Activated effector memory CD4-positive, alpha-beta T cell treated with anti-CD3 and anti-CD28 coated beads, Interleukin-2, amount 50 U/mL, for 16 hours (primary cell): Measurements from ENCODE around the gene ANGPTL5.
"Not testable (repeated sequence)": the region's sequence is repeated elsewhere in the genome, so short reads cannot be mapped to it uniquely, and the experiment has no call there.

Experiments used
- DNase-seq: peaks from one replicate; pipeline ENCODE4 v3.0.0-alpha.2; 2020

The ANGPTL5 gene

GRCh38 chr11:101881586-101881985 lies 34.7 kb downstream of the ANGPTL5 start:
- DNase-seq = no peak

GRCh38 chr11:101880222-101880621 lies 36.1 kb downstream of the ANGPTL5 start:
- no peak for DNase-seq

GRCh38 chr11:101872171-101872882 lies 44.0 kb downstream of the ANGPTL5 start:
- DNase-seq = no peak

- DNase-seq = no peak
Measured at GRCh38 chr11:101870510-101870909, 45.8 kb downstream of the ANGPTL5 start.

GRCh38 chr11:101867951-101868350 lies 48.4 kb downstream of the ANGPTL5 start:
- DNase-seq = no peak

GRCh38 chr11:101866619-101867491 lies 49.5 kb downstream of the ANGPTL5 start:
- DNase-seq = no peak

GRCh38 chr11:101864098-101864497 lies 52.2 kb downstream of the ANGPTL5 start:
- DNase-seq = no peak

GRCh38 chr11:101863361-101863760 lies 53.0 kb downstream of the ANGPTL5 start:
- DNase-seq = no peak

GRCh38 chr11:101862391-101863233 lies 53.7 kb downstream of the ANGPTL5 start:
- no peak for DNase-seq

- no peak for DNase-seq
Measured at GRCh38 chr11:101860696-101861427, 55.5 kb downstream of the ANGPTL5 start.

GRCh38 chr11:101852260-101852659 lies 64.1 kb downstream of the ANGPTL5 start:
- DNase-seq = not testable (repeated sequence)

GRCh38 chr11:101848262-101848661 lies 68.1 kb downstream of the ANGPTL5 start:
- DNase-seq = no peak

- DNase-seq = no peak
Measured at GRCh38 chr11:101844608-101845007, 71.7 kb downstream of the ANGPTL5 start.

- DNase-seq = no peak
Measured at GRCh38 chr11:101840704-101841103, 75.6 kb downstream of the ANGPTL5 start.
